Neuronal stem cell (in vitro differentiated cells): ENCODE results near the gene MAB21L4.

ENCODE experiments used
- DNase-seq: peaks from one replicate; pipeline ENCODE4 v3.0.0-alpha.2; 2013; ENCODE audit warnings: low spot score
- H2AFZ ChIP-seq: one replicate; pipeline ENCODE4 v1.6.1; 2013; ENCODE audit warnings: mild to moderate bottlenecking, low read length, inconsistent platforms
- H2AK5ac ChIP-seq: 2 replicates; pipeline ENCODE4 v1.6.1; 2013; ENCODE audit warnings: low read depth, mild to moderate bottlenecking, inconsistent platforms, low read length, moderate library complexity, mixed read lengths
- H2BK120ac ChIP-seq: 2 replicates; pipeline ENCODE4 v1.6.1; 2013; ENCODE audit warnings: low read depth, mild to moderate bottlenecking, inconsistent platforms, low read length, moderate library complexity, mixed read lengths
- H2BK12ac ChIP-seq: one replicate; pipeline ENCODE4 v1.6.1; 2013; ENCODE audit warnings: low read length, inconsistent platforms
- H2BK15ac ChIP-seq: 2 replicates; pipeline ENCODE4 v1.6.1; 2013; ENCODE audit warnings: mild to moderate bottlenecking, low read length, inconsistent platforms, mixed read lengths
- H2BK5ac ChIP-seq: one replicate; pipeline ENCODE4 v1.6.1; 2013; ENCODE audit warnings: inconsistent platforms, mild to moderate bottlenecking, low read length, moderate library complexity
- H3K14ac ChIP-seq: one replicate; pipeline ENCODE4 v1.6.1; 2013; ENCODE audit warnings: low read length, inconsistent platforms
- H3K18ac ChIP-seq: 2 replicates; pipeline ENCODE4 v1.6.1; 2013; ENCODE audit warnings: low read length, inconsistent platforms
- H3K23ac ChIP-seq: 2 replicates; pipeline ENCODE4 v1.6.1; 2013; ENCODE audit warnings: low read depth, mild to moderate bottlenecking, mixed read lengths, low read length, inconsistent platforms; ENCODE audit not compliant: poor library complexity
- H3K27ac ChIP-seq: replicated peaks from 3 replicates; pipeline ENCODE4 v1.5.1; 2013; ENCODE audit warnings: low read length, inconsistent platforms
- H3K27me3 ChIP-seq, 3 experiments: 2 replicates each; pipeline ENCODE4 v1.6.1; 2013; ENCODE audit warnings: low read length in 3 of 3, mild to moderate bottlenecking in 2 of 3, inconsistent platforms in 1 of 3, low read depth in 1 of 3, mixed read lengths in 1 of 3, moderate library complexity in 1 of 3; ENCODE audit not compliant: control insufficient read depth in 3 of 3, insufficient read depth in 3 of 3
- H3K36me3 ChIP-seq, 2 donors: replicated peaks in 1 of 2; 2 replicates each; pipeline ENCODE4 v1.6.1; 2013; ENCODE audit warnings: low read length in 2 of 2; ENCODE audit not compliant: control insufficient read depth in 2 of 2, insufficient read depth in 2 of 2
- H3K4ac ChIP-seq: 2 replicates; pipeline ENCODE4 v1.6.1; 2013; ENCODE audit warnings: inconsistent platforms, mild to moderate bottlenecking, low read length, moderate library complexity
- H3K4me1 ChIP-seq, 2 donors: 1 replicate in 1 of 2; 2 replicates in 1 of 2; pipeline ENCODE4 v1.6.1; 2013; ENCODE audit warnings: low read length in 2 of 2, low read depth in 1 of 2; ENCODE audit not compliant: control insufficient read depth in 2 of 2, insufficient read depth in 1 of 2
- H3K4me2 ChIP-seq: one replicate; pipeline ENCODE4 v1.6.1; 2013; ENCODE audit warnings: mild to moderate bottlenecking, low read length, inconsistent platforms; ENCODE audit not compliant: insufficient read depth, poor library complexity, severe bottlenecking
- H3K4me3 ChIP-seq, 2 donors: 2 replicates each; pipeline ENCODE4 v1.5.1; 2013; ENCODE audit warnings: low read length in 2 of 2, mild to moderate bottlenecking in 2 of 2, inconsistent platforms in 1 of 2, moderate library complexity in 1 of 2
- H3K79me1 ChIP-seq: one replicate; pipeline ENCODE4 v1.6.1; 2013; ENCODE audit warnings: low read depth, mild to moderate bottlenecking, inconsistent platforms, low read length, moderate library complexity
- H3K9ac ChIP-seq: one replicate; pipeline ENCODE4 v1.6.1; 2013; ENCODE audit warnings: mild to moderate bottlenecking, low read depth, low read length, inconsistent platforms; ENCODE audit not compliant: poor library complexity
- H3K9me3 ChIP-seq, 2 donors: replicated peaks in 1 of 2; 2 replicates each; pipeline versions ENCODE3 to v1.6.1; 2013; ENCODE audit warnings: low read length in 2 of 2, mild to moderate bottlenecking in 2 of 2, inconsistent platforms in 1 of 2, low read depth in 1 of 2, mixed read lengths in 1 of 2, moderate library complexity in 1 of 2; ENCODE audit not compliant: control insufficient read depth in 2 of 2, insufficient read depth in 1 of 2
- H4K8ac ChIP-seq: one replicate; pipeline ENCODE4 v1.6.1; 2013; ENCODE audit warnings: low read depth, mild to moderate bottlenecking, inconsistent platforms, low read length, moderate library complexity
- H4K91ac ChIP-seq: one replicate; pipeline ENCODE4 v1.6.1; 2013; ENCODE audit warnings: low read length, low read depth, mild to moderate bottlenecking, inconsistent platforms; ENCODE audit not compliant: poor library complexity
- WGBS, 2 donors: extraction: QIAGEN DNeasy Blood & Tissue Kit; methylation state at CpG; one replicate each; pipeline ENCODE4 v1.1.7; 2013; ENCODE audit warnings: missing lambda C conversion rate in 2 of 2, mixed read lengths in 1 of 2; ENCODE audit not compliant: insufficient read length in 2 of 2, insufficient replicate concordance in 1 of 2; ENCODE audit errors: extremely low coverage in 2 of 2; 5-methylcytosine and 5-hydroxymethylcytosine counted together

The MAB21L4 gene

DNA sequence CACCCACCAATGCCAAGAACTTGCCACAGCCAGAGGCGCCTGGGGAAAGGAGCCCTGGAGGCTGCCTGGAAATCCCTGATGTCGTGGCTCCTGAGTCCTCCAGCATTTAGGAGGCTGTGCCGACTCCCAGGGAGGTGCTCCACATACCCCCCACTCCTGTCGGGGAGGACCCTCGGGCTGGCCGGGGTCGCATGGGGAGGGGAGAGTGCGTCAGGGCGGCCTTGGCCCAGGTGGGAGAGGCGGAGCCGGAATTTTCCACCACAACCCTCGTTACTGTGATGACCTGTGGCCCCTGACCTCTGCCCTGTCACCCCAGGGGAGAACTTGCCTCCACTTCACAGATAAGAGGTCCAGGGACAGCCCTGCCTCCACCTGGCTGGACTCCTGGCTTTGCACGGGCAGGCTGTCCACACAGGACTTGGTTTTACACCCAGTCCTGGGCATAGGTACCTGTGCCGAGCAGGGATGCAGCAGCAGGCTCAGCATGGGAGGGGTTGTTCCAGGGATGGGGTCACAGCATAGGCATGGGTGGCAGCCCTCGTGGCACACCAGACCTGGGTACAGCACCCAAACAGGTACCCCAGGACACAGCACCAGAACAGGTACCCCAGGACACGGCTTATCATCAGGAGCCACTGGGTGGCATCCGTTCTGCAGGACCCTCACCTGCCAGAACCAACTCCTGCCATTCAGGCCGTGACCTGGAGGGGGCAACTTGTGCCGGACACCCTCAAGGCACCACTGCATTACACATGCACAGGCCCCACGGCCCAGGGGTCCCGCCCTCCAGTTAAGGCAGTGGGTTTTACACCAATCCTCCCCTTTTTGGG, 39.6 kb downstream of the MAB21L4 start:
- Histone ChIP-seq H4K91ac (no peak overlapping the region), H2BK12ac (no peak overlapping the region), H3K9ac (no peak overlapping the region), H2BK120ac (no peak overlapping the region), H3K27ac (no peak overlapping the region), H3K4me3 (no peak overlapping the region), H3K36me3 (no peaks in the 10 kb centered on the region), H3K4ac (no peak overlapping the region), H2BK15ac (no peak overlapping the region), H3K27me3 (peaks cover 0 to 32% (median 0%) of the 10 kb centered on the region in 3 experiments), H4K8ac (no peak overlapping the region), H3K79me1 (no peaks in the 10 kb centered on the region), H2AFZ (no peak overlapping the region), H3K4me2 (no peak overlapping the region), H2AK5ac (peak overlapping the region; percentile 22), H3K23ac (no peak overlapping the region), H3K4me1 (peaks cover 0 to 6% of the 10 kb centered on the region in 2 donors), H2BK5ac (no peak overlapping the region), H3K14ac (peak overlapping the region; percentile 92), H3K9me3 (peaks cover 0 to 3% of the 10 kb centered on the region in 2 donors), H3K18ac (peak overlapping the region; percentile 22)
- DNase-seq = no peak
- no CpG with 5 or more reads among the region's 21 CpGs for WGBS, 2 donors

DNA sequence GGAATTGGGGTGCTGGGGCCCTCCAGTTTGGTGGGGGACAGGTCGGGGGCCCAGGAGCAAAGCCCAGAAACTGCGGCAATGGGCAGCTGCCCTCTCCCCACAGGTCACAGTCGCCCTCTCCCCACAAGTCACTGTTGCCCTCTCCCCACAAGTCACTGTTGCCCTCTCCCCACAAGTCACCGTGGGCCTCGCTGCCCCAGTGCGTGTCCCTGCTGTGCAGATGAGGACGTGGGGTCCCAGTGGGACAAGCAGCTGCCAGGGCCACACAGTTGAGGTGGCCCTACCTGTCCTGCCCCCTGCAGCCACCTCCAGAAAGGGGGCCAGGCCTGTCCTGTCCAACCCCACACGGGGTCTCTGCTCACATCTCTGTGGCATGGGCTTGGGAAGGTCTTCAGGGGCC, 40.3 kb downstream of the MAB21L4 start:
- peaks cover 0 to 25% (median 0%) of the 10 kb centered on the region in 3 experiments for H3K27me3 ChIP-seq
- H2BK12ac ChIP-seq = no peak overlapping the region
- no peak overlapping the region for H3K23ac ChIP-seq
- H3K9me3 ChIP-seq = peaks cover 0 to 3% of the 10 kb centered on the region in 2 donors
- no peaks in the 10 kb centered on the region for H3K79me1 ChIP-seq
- no peak overlapping the region for H2BK120ac ChIP-seq
- no peak overlapping the region for H3K4me2 ChIP-seq
- no peak overlapping the region for H3K27ac ChIP-seq
- H3K14ac ChIP-seq = no peak overlapping the region
- H4K91ac ChIP-seq = peak overlapping the region; percentile 14
- H2AK5ac ChIP-seq = peak overlapping the region; percentile 31
- H4K8ac ChIP-seq = no peak overlapping the region
- no peak overlapping the region for H3K4ac ChIP-seq
- peaks cover 0 to 7% of the 10 kb centered on the region in 2 donors for H3K4me1 ChIP-seq
- WGBS, 2 donors = no CpG with 5 or more reads among the region's 8 CpGs
- H3K9ac ChIP-seq = no peak overlapping the region
- DNase-seq = no peak
- H3K18ac ChIP-seq = no peak overlapping the region
- H2AFZ ChIP-seq = no peak overlapping the region
- H2BK5ac ChIP-seq = no peak overlapping the region
- no peaks in the 10 kb centered on the region for H3K36me3 ChIP-seq
- H3K4me3 ChIP-seq = no peak overlapping the region
- no peak overlapping the region for H2BK15ac ChIP-seq

DNA sequence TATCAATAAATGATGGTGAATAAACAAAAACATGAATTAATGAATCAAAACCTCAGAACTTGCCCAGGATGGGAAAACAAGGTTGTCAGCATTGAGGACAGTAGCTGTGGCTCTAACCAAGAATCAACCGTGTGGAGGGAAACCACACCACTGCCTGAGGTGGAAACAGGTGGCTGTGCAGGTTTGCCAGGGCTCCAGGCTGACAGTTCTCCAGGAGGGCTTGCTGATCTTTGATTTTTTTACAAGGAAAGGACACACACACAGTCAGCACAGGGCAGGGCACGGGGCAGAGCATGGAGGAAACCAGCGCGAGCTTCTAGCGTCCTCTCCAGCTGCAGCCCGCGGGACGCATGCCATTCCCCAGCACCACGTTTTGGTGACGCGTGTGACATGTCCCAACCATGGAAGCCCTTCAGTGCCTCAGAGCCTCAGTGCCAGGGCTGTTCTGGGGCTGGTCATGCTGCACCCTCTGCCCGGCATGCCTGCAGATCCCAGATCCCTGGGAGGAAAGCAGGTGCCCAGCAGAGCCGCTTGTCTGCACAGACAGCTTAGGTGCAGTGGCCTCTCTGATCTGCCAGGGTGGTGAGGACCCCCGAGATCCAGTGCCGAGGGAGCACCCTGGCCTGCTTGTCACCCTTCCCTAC, 43.2 kb downstream of the MAB21L4 start:
- Histone ChIP-seq H3K23ac (no peak overlapping the region), H2BK120ac (no peak overlapping the region)
- WGBS, 2 donors = no CpG with 5 or more reads among the region's 15 CpGs

More for the DNA sequence above, 43.2 kb downstream of the MAB21L4 start:
- Histone ChIP-seq H3K4me3 (peak overlapping the region in 1 of 2 donors; percentile 25), H3K9ac (no peak overlapping the region), H3K27ac (no peak overlapping the region), H3K14ac (no peak overlapping the region), H4K91ac (peak overlapping the region; percentile 20), H2BK12ac (no peak overlapping the region), H3K4me1 (peaks cover 0 to 7% of the 10 kb centered on the region in 2 donors), H3K4me2 (no peak overlapping the region), H2BK15ac (peak overlapping the region; percentile 28), H3K18ac (no peak overlapping the region), H2AFZ (no peak overlapping the region), H2AK5ac (peak overlapping the region; percentile 22), H3K4ac (no peak overlapping the region), H3K27me3 (peaks cover 0 to 3% (median 0%) of the 10 kb centered on the region in 3 experiments), H2BK5ac (no peak overlapping the region), H3K79me1 (no peaks in the 10 kb centered on the region), H4K8ac (no peak overlapping the region), H3K9me3 (peaks cover 0 to 3% of the 10 kb centered on the region in 2 donors), H3K36me3 (no peaks in the 10 kb centered on the region)
- no peak for DNase-seq
